ENCODE data around the gene PCF11. TPM values are rescaled to one million over a fixed set of nuclear protein-coding genes. Genes with fewer than 3 reads are reported as not detected.

PCF11 gene
- total and polyA plus RNA-seq, 2 of the 4 experiments (the other 2 are of a cell fraction), result 19.2 to 26.7 TPM

DNA sequence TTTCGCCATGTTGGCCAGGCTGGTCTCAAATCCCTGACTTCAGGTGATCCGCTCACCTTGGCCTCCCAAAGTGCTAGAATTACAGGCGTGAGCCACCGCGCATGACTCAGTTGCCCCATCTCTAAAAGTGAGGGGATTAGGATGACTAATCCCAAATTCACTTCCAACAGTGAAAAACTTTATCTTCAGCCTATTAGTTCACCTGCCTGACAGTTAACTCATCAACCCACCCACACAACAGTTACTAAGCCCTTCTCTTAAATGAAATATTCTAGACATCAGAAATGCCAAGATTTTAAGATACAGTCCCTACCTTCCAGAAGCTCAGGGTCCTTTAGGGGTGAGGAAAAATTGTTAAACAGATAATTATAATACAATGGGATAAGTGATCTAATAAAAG is 34.6 kb downstream of the PCF11 start:
- Histone ChIP-seq H2BK120ac (ENCODE audit: low read depth, low read length) (no peak overlapping the region), H3K4ac (ENCODE audit: low read depth, low read length) (no peak overlapping the region), H3K36me3 (ENCODE audit: control insufficient read depth, insufficient read depth, low read length) (peaks cover 13% of the 10 kb centered on the region), H4K8ac (ENCODE audit: low read depth in 2 of 2, low read length in 2 of 2) (no peak overlapping the region), H3K23ac (ENCODE audit: low read depth, low read length) (no peak overlapping the region), H2BK15ac (ENCODE audit: low read depth, low read length) (no peak overlapping the region), H3K9me1 (ENCODE audit: insufficient read depth, low read length) (0 out of 2 replicates have a peak, but pooled peaks cover 3% of the 10 kb centered on the region), H4K5ac (ENCODE audit: low read depth, low read length) (no peak overlapping the region), H2AK9ac (replicated peaks; ENCODE audit: low read depth, low read length, poor library complexity) (no peak overlapping the region), H3K4me2 (ENCODE audit: low read depth, low read length) (no peak overlapping the region), H3K18ac (ENCODE audit: low read depth, low read length) (no peak overlapping the region), H2BK5ac (ENCODE audit: low read depth, low read length, poor library complexity, severe bottlenecking) (no peak overlapping the region), H3K4me3 (ENCODE audit: insufficient read depth, low read depth, low read length) (no peak overlapping the region), H3K79me1 (ENCODE audit: low read depth in 1 of 2, low read length in 2 of 2) (peaks cover 11 to 36% of the 10 kb centered on the region in 2 experiments), H3K4me1 (ENCODE audit: control insufficient read depth, insufficient read depth, low read length) (peaks cover 4% of the 10 kb centered on the region; the same call in 1 of the 2 replicates), H3K27ac (ENCODE audit: insufficient read depth, low read length) (no peak overlapping the region), H3K56ac (ENCODE audit: extremely low read depth, insufficient read depth, low read length) (no peak overlapping the region), H2AK5ac (ENCODE audit: low read depth, low read length) (no peak overlapping the region), H4K91ac (ENCODE audit: insufficient read depth, low read depth, low read length) (no peak overlapping the region), H3K27me3 (ENCODE audit: control insufficient read depth, insufficient read depth, low read length) (no peaks in the 10 kb centered on the region), H3K14ac (replicated peaks; ENCODE audit: low read depth, low read length) (no peak overlapping the region), H2AFZ (replicated peaks; ENCODE audit: low read length, poor library complexity) (no peak overlapping the region), H3K9me3 (ENCODE audit: control insufficient read depth, insufficient read depth, low read length) (no peaks in the 10 kb centered on the region), H4K20me1 (ENCODE audit: insufficient read depth, low read length) (0 out of 2 replicates have a peak, but pooled peaks cover 4% of the 10 kb centered on the region), H2BK20ac (ENCODE audit: low read depth, low read length) (no peak overlapping the region), H3K9ac (ENCODE audit: low read depth, low read length) (no peak overlapping the region)
- DNase-seq, result no peak
- in situ Hi-C loops (cut with MboI; ENCODE audit: low sequenced_read_pairs), result no loop called here
- intact Hi-C loops (cut with micrococcal nuclease), result loop anchor here (5.0 kb wide), 1 partner anchor 631 kb away; no protein-coding TSS in a partner anchor
- no peak for ATAC-seq (ENCODE audit: low read depth)
- CTCF ChIA-PET, result no interaction called here
- POLR2A ChIA-PET (ENCODE audit: unreplicated experiment), result no interaction called here
- BruUV-seq (replicated peaks), result no TSS peak
- WGBS, 2 experiments (ENCODE audit: extremely low coverage in 2 of 2, insufficient read length in 1 of 2), result no CpG with 5 or more reads among the region's 5 CpGs
- dilution Hi-C loops (cut with HindIII; ENCODE audit: low sequenced_read_pairs, unreplicated experiment), result no loop called here
- TF ChIP-seq, protein P1, sequence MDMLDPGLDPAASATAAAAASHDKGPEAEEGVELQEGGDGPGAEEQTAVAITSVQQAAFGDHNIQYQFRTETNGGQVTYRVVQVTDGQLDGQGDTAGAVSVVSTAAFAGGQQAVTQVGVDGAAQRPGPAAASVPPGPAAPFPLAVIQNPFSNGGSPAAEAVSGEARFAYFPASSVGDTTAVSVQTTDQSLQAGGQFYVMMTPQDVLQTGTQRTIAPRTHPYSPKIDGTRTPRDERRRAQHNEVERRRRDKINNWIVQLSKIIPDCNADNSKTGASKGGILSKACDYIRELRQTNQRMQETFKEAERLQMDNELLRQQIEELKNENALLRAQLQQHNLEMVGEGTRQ (IDR thresholded peaks at IDR 0.05; ENCODE audit: low read depth, low read length), result no peak

Data from IMR-90 (cell line).